AG04450 (cell line): ENCODE measurements around the gene ERN2. TPM values are rescaled to one million over a fixed set of nuclear protein-coding genes. Genes with fewer than 3 reads are reported as not detected.
A peak's percentile ranks its signal among the peaks of the same experiment; 100 is the strongest.

ENCODE experiments used
- CTCF ChIA-PET: fragments of 300-600, 350-600 bp; formaldehyde crosslinking; extraction: SDS; loops from one replicate; lab custom pipeline; 2022; ENCODE audit warnings: antibody characterized with exemption, inconsistent platforms; lab: Charles Lee
- POLR2A ChIA-PET: fragments of 350-600 bp; formaldehyde crosslinking; extraction: SDS; loops from one replicate; lab custom pipeline; 2021; ENCODE audit warnings: antibody characterized with exemption, inconsistent platforms; lab: Yijun Ruan, JAX
- DNase-seq: peaks from one replicate; pipeline ENCODE4 v3.0.0-alpha.2; 2011; ENCODE audit warnings: low read depth, low spot score
- H3K27ac ChIP-seq: one replicate; pipeline ENCODE4 v1.5.1; 2012; ENCODE audit warnings: low read depth, low read length, control low read depth
- H3K27me3 ChIP-seq: one replicate; pipeline ENCODE4 v1.6.0; 2012; ENCODE audit warnings: low read length; ENCODE audit not compliant: control insufficient read depth, insufficient read depth
- H3K4me3 ChIP-seq: 2 replicates; pipeline ENCODE4 v1.5.1; 2011; ENCODE audit warnings: mild to moderate bottlenecking, low read depth, low read length, control low read depth
- H3K9me3 ChIP-seq: 2 replicates; pipeline ENCODE4 v1.5.1; 2012; ENCODE audit warnings: low read length; ENCODE audit not compliant: control insufficient read depth, insufficient read depth
- polyA plus RNA-seq: library from polyadenylated mRNA; depleted of rRNA; stranded (reverse); fragments of >200 nt; gene quantifications from 2 replicates; pipeline ENCODE4 v1.2.3, GENCODE V29; 2011; rRNA removed
- TF ChIP-seq, protein P1 (sequence below): IDR thresholded peaks from 2 replicates; pipeline ENCODE4 v1.5.1; 2011; ENCODE audit warnings: low read depth, low read length, control low read depth, inconsistent platforms

Gene ERN2
- polyA plus RNA-seq, 1 experiment: 0.12 TPM

DNA sequence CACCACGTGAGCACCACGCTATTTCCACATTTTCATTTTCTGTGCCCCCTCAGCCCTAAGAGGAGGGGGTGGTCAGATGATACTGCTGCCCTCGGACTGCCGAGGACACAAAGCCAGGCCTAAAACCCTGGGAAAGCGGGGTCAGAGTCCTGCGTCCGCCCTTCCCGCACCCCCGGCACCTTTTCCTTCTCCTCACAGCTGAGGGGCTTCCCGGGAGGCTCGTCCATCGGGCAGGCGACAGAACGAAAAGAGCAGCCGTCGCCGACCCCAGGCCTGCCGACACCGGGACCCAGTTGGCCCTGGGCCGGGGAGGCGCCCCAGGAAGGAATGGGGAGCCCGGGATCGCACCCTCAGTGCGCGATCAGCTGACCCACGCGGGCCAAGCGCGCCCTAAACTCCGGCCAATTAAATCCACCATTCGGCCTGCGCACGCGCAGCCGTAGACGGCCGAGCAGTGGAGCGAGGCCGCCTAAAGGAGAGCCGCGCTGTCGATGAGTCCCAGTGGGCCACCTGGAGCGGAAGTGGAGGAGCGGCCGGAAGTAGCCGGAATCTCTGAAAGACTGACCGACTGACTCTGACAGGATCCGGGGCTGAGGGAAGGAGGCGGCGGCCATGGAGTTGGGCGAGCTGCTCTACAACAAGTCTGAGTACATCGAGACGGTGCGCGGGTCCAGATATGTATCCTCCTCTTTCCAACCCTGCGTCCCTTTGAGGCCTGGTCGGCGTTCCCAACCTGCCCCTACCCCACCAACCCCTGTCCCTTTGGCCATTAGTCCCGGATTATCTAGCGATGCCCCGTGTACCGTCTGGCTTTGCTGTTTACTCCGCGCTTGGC is 71.9 kb downstream of the ERN2 start, which contains the start of the genes DCTN5 and PALB2:
TSS of gene DCTN5 (plus strand) at position 536 of the 835 bp plus-strand sequence. CDS start at position 613, 77 bp downstream.
TSS of gene PALB2 (minus strand) at position 380 of the 835 bp plus-strand sequence. CDS start at position 227, 153 bp downstream.
- H3K4me3 ChIP-seq: peak within 1 kb of the TSS; percentile 100
- ChIA-PET POLR2A (interaction anchor here (0.9 to 2.5 kb wide), 3 partner anchors 8 to 84 kb away, joined by 4 to 20 read pairs (median 10); partner anchors contain the start of genes EARS2 and UBFD1), CTCF (no interaction called here)
- peaks cover 4% of the 10 kb centered on the region; the same call in 1 of the 2 replicates for H3K9me3 ChIP-seq
- peak; percentile 75 for DNase-seq
- H3K27ac ChIP-seq: peak within 1 kb of the TSS; percentile 68
- TF ChIP-seq, protein P1, sequence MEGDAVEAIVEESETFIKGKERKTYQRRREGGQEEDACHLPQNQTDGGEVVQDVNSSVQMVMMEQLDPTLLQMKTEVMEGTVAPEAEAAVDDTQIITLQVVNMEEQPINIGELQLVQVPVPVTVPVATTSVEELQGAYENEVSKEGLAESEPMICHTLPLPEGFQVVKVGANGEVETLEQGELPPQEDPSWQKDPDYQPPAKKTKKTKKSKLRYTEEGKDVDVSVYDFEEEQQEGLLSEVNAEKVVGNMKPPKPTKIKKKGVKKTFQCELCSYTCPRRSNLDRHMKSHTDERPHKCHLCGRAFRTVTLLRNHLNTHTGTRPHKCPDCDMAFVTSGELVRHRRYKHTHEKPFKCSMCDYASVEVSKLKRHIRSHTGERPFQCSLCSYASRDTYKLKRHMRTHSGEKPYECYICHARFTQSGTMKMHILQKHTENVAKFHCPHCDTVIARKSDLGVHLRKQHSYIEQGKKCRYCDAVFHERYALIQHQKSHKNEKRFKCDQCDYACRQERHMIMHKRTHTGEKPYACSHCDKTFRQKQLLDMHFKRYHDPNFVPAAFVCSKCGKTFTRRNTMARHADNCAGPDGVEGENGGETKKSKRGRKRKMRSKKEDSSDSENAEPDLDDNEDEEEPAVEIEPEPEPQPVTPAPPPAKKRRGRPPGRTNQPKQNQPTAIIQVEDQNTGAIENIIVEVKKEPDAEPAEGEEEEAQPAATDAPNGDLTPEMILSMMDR: no peak
- no peaks in the 10 kb centered on the region for H3K27me3 ChIP-seq

DNA sequence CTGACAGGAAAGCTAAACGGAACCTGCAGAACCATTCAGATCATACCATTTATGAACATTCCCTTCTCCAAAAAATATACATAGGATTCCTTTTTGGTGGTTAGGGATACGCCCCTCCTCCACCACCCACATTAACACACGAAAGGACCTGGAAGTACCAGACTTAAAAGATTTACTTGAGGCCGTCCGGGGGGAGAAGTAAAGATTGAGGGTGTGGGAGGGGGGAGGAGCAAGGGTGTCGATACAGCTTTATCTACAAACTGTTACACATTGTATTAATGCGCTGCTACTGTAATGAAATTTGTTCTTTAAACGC is 72.4 kb downstream of the ERN2 start:
- H3K27ac ChIP-seq: peak overlapping the region; percentile 68
- H3K4me3 ChIP-seq: peak overlapping the region; percentile 100
- no peak for DNase-seq
- ChIA-PET CTCF (interaction anchor here (0.6 to 0.7 kb wide), 2 partner anchors 42 to 87 kb away, joined by 3 to 4 read pairs; no protein-coding TSS in a partner anchor), POLR2A (interaction anchor here (2.5 kb wide), 1 partner anchor 83 kb away, joined by 10 read pairs; the partner anchor contains the start of genes EARS2 and UBFD1)
- TF ChIP-seq, protein P1: no peak
- H3K27me3 ChIP-seq: no peaks in the 10 kb centered on the region
- peaks cover 4% of the 10 kb centered on the region; the same call in 1 of the 2 replicates for H3K9me3 ChIP-seq

Other genes starting within 250 kb of the ERN2 start
- gene GGA2, start 202.7 kb downstream of the ERN2 start, polyA plus RNA-seq: 32.3 and 42.5 TPM in 2 replicates
- gene EARS2, start 155.9 kb downstream of the ERN2 start, polyA plus RNA-seq: 36.0 and 42.7 TPM in 2 replicates
- 92.4 and 101 TPM in 2 replicates for gene UBFD1, start 155.5 kb downstream of the ERN2 start, polyA plus RNA-seq
- gene NDUFAB1, start 116.9 kb downstream of the ERN2 start, polyA plus RNA-seq: 97.6 and 130 TPM in 2 replicates
- 5.3 and 6.5 TPM in 2 replicates for gene PALB2, start 71.9 kb downstream of the ERN2 start, polyA plus RNA-seq
- gene DCTN5, start 71.8 kb downstream of the ERN2 start, polyA plus RNA-seq: 86.3 and 92.1 TPM in 2 replicates
- gene PLK1, start 34.3 kb downstream of the ERN2 start, polyA plus RNA-seq: 10.7 and 11.6 TPM in 2 replicates
- gene CHP2, start 41.8 kb upstream of the ERN2 start, polyA plus RNA-seq: not detected in 2 replicates
- not detected in 2 replicates for gene PRKCB, start 122.8 kb upstream of the ERN2 start, polyA plus RNA-seq